Measurements from ENCODE around the gene GPR42.

The GPR42 gene

GRCh38 chr19:35337984-35338296, 32.9 kb upstream of the GPR42 start:
- in situ Hi-C loops (cut with HindIII; ENCODE audit: low sequenced_read_pairs): no loop called here
- TF ChIP-seq, protein P1, sequence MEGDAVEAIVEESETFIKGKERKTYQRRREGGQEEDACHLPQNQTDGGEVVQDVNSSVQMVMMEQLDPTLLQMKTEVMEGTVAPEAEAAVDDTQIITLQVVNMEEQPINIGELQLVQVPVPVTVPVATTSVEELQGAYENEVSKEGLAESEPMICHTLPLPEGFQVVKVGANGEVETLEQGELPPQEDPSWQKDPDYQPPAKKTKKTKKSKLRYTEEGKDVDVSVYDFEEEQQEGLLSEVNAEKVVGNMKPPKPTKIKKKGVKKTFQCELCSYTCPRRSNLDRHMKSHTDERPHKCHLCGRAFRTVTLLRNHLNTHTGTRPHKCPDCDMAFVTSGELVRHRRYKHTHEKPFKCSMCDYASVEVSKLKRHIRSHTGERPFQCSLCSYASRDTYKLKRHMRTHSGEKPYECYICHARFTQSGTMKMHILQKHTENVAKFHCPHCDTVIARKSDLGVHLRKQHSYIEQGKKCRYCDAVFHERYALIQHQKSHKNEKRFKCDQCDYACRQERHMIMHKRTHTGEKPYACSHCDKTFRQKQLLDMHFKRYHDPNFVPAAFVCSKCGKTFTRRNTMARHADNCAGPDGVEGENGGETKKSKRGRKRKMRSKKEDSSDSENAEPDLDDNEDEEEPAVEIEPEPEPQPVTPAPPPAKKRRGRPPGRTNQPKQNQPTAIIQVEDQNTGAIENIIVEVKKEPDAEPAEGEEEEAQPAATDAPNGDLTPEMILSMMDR (IDR thresholded peaks at IDR 0.05; ENCODE audit: low read depth, low read length, missing control alignments): no peak
- H3K4me3 ChIP-seq (ENCODE audit: low read depth, low read length): no peak overlapping the region
- no peak for DNase-seq (ENCODE audit: low read depth)

DNA sequence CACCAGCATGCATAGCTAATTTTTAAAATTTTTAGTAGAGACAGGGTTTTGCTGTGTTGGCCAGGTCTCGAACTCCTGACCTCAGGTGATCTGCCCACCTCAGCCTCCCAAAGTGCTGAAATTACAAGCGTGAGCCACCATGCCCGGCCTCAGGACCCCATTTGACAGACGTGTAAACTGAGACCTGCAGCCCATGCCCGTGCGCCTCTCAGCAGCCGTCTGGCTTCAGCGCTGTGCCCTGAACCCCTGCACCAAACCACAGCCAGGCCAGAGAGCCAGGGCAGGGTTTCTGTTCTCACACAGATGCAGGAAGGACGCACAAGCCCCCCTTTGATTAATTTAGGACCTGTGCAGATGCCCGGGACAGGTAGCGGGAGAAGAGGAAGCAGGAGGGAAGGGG, 30.4 kb upstream of the GPR42 start:
- DNase-seq (ENCODE audit: low read depth): no peak
- in situ Hi-C loops (cut with HindIII; ENCODE audit: low sequenced_read_pairs): no loop called here
- TF ChIP-seq, protein P1 (IDR thresholded peaks at IDR 0.05; ENCODE audit: low read depth, low read length, missing control alignments): no peak
- H3K4me3 ChIP-seq (ENCODE audit: low read depth, low read length): no peak overlapping the region

GRCh38 chr19:35341006-35341405, 29.9 kb upstream of the GPR42 start:
- in situ Hi-C loops (cut with HindIII; ENCODE audit: low sequenced_read_pairs): no loop called here
- TF ChIP-seq, protein P1 (IDR thresholded peaks at IDR 0.05; ENCODE audit: low read depth, low read length, missing control alignments): no peak
- H3K4me3 ChIP-seq (ENCODE audit: low read depth, low read length): no peak overlapping the region
- DNase-seq (ENCODE audit: low read depth): no peak

DNA sequence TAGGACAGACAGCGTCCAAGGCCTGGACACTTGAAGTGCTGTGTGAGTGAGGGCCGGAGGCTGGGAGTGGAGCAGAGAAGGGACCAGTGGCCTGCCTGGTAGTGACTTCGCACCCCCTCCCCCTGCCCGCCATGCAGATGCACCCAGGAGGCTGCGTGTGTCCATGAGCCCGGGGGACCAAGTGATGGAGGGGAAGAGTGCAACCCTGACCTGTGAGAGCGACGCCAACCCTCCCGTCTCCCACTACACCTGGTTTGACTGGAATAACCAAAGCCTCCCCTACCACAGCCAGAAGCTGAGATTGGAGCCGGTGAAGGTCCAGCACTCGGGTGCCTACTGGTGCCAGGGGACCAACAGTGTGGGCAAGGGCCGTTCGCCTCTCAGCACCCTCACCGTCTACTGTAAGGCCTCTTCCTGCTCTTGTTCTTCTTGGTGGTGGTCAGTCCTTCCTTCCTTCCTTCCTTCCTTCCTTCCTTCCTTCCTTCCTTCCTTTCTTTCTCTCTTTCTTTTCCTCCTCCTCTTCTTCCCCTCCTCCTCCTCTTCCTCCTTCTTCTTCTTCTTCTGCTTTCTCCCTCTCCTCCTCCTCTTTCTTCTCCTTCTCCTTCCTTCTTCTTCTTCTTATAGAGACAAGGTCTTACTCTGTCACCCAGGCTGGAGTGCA, 29.2 kb upstream of the GPR42 start:
- in situ Hi-C loops (cut with HindIII; ENCODE audit: low sequenced_read_pairs): no loop called here
- no peak overlapping the region for H3K4me3 ChIP-seq (ENCODE audit: low read depth, low read length)
- TF ChIP-seq, protein P1 (IDR thresholded peaks at IDR 0.05; ENCODE audit: low read depth, low read length, missing control alignments): no peak
- DNase-seq (ENCODE audit: low read depth): no peak

DNA sequence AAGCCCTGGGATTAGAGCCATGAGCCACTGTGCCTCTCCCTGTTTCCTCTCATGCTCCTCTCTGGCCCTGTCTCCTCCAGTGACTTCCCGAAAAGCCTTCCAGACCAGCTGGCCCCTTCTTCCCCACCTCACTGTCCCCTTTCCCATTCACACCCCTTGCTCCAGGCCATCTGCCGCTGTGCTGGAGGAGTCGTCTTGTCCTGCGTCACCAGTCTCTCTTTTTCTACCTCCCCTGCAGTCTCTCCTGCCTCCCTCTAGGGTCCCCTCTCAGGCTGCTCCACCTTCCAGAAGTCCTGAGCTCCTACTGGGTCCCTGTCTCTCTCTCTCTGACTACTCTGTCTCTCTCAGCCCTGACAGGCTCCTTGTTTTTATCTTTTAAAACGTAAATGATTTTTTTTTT, 28.4 kb upstream of the GPR42 start:
- in situ Hi-C loops (cut with HindIII; ENCODE audit: low sequenced_read_pairs): no loop called here
- no peak for DNase-seq (ENCODE audit: low read depth)
- TF ChIP-seq, protein P1 (IDR thresholded peaks at IDR 0.05; ENCODE audit: low read depth, low read length, missing control alignments): no peak
- no peak overlapping the region for H3K4me3 ChIP-seq (ENCODE audit: low read depth, low read length)

GRCh38 chr19:35344511-35345031, 26.3 kb upstream of the GPR42 start:
- no peak overlapping the region for H3K4me3 ChIP-seq (ENCODE audit: low read depth, low read length)
- DNase-seq (ENCODE audit: low read depth): no peak
- TF ChIP-seq, protein P1 (IDR thresholded peaks at IDR 0.05; ENCODE audit: low read depth, low read length, missing control alignments): no peak
- in situ Hi-C loops (cut with HindIII; ENCODE audit: low sequenced_read_pairs): no loop called here

Measured in astrocyte of the cerebellum (primary cell).